HG02763 (cell line): Measurements from ENCODE around the gene C5AR1.
"Not testable (repeated sequence)": the region's sequence is repeated elsewhere in the genome, so short reads cannot be mapped to it uniquely, and the experiment has no call there.

Experiments
- ATAC-seq: cut with Tn5 transposase; IDR thresholded peaks from one replicate; pipeline ENCODE4 v1.9.1; 2021; ENCODE audit warnings: mild to moderate bottlenecking, moderate library complexity; ENCODE audit not compliant: unreplicated experiment

The C5AR1 gene

DNA sequence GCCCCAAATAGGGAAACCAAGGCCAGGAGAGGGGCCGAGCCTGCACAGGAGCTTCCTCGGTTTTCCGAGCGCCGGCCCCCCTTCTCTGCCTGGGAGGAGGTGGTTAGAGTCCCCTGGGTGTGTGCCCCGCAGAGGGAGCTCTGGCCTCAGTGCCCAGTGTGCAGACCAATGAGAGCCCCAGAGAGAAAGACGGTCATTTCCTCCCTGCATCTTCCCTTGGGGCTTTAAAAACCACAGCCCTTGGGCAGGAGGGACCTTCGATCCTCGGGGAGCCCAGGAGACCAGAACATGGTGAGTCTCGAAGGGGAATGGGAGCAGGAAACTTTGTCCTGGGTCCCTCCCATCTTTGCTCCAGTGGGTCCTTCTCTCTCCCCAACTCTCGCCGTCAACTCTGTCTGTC, at the start of gene C5AR1:
Gene C5AR1, plus strand, starts transcription at position 254 of the 400 bp plus-strand sequence. Its CDS starts 35 bp downstream, at position 289.
- no peak for ATAC-seq

DNA sequence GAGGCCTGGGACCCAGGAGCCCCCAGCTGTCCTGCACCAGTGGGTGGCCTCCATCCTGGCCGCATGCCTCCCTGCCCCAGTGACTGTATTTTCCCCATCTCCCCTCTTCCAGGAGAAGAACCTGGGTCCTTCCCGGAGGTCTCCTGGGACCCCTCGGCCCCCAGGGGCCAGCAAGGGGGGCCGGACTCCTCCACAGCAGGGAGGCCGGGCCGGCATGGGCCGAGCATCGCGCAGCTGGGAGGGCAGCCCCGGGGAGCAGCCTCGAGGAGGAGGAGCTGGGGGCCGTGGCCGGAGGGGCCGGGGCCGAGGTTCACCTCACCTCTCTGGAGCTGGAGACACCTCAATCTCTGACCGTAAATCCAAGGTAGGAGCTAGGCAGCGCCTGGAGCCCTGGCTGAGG, 49.2 kb upstream of the C5AR1 start:
- no peak for ATAC-seq

GRCh38 chr19:47261946-47262793, 47.5 kb upstream of the C5AR1 start:
- peak; percentile 68 for ATAC-seq

- ATAC-seq: no peak
Measured at GRCh38 chr19:47264629-47265028, 45.0 kb upstream of the C5AR1 start.

GRCh38 chr19:47266401-47266941, 43.2 kb upstream of the C5AR1 start:
- ATAC-seq: no peak

DNA sequence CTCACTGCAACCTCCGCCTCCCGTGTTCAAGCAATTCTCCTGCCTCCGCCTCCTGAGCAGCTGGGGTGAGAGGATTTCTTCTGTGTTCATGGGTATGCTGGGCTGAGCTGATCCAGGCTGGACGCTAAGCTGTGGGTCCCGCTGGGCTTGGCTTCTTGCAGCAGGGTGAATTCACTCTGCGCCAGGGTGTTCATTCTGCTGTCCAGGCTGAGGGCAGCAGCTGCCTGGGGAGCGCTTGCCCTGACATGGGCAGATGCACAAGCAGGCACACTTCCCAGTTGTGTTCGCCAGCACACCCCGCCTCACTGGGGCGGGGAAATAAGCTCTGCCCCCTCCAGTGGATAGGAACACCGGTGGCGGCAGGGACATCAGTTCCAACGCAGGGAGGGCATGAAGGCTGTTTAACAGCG, 42.3 kb upstream of the C5AR1 start:
- no peak for ATAC-seq

GRCh38 chr19:47268028-47268427, 41.6 kb upstream of the C5AR1 start:
- ATAC-seq: no peak

DNA sequence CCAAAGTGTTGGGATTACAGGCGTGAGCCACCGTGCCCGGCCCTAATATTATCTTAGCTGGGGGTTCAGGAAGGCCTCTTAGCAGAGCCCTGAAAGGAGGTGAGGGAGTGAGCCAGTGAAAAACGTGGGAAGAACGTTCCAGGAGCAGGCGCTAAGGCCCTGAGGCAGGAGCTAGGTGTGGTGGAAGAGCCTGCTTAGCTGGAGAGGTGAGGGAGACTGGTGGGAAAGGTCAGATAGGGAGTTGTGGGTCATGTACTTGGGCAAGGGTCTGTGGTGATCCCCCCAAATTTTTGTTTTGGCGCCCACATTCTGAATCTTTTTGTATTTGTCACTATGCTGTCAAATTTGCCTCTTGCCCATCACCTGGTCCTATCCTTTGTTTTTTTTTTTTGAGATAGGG, 40.1 kb upstream of the C5AR1 start:
- no peak for ATAC-seq

DNA sequence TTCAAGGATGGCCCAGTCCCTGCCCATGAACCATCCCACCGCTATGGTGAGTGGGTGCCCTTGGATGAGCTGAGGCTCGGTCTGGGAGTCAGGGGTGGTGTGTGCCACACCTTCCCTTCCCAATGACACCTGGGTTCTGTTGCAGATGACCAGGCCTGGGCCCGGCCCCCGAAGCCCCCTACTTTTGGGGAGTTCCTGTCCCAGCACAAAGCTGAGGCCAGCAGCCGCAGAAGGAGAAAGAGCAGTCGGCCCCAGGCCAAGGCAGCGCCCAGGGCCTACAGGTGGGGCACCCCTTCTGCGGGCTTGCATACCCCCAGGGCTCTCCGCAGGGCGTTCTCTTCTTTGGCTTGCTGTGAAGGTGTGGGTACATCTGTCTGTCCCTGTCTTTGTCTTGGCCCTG, 39.3 kb upstream of the C5AR1 start:
- no peak for ATAC-seq

DNA sequence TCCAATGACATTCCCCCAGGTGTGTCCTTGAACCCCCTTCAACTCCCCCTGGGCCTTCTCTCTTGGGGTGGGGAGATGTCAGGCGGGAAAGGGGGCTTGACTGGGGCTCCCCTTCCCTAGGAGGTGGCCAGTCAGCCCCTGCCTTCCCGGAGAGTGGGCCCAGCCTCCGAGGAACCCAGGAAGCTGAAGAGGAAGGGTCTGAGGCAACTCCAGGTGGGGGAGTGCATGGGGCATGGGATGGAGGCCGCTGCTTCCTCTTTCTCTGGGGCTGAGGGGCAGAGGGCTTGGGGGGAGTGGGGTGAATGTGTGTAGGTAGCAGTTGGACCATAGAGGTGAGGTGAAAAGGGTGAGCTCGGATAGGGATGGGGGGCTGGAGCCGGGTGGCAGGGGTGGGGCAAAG, 37.7 kb upstream of the C5AR1 start:
- ATAC-seq: no peak

- no peak for ATAC-seq
Measured at GRCh38 chr19:47272448-47273312, 37.0 kb upstream of the C5AR1 start.

DNA sequence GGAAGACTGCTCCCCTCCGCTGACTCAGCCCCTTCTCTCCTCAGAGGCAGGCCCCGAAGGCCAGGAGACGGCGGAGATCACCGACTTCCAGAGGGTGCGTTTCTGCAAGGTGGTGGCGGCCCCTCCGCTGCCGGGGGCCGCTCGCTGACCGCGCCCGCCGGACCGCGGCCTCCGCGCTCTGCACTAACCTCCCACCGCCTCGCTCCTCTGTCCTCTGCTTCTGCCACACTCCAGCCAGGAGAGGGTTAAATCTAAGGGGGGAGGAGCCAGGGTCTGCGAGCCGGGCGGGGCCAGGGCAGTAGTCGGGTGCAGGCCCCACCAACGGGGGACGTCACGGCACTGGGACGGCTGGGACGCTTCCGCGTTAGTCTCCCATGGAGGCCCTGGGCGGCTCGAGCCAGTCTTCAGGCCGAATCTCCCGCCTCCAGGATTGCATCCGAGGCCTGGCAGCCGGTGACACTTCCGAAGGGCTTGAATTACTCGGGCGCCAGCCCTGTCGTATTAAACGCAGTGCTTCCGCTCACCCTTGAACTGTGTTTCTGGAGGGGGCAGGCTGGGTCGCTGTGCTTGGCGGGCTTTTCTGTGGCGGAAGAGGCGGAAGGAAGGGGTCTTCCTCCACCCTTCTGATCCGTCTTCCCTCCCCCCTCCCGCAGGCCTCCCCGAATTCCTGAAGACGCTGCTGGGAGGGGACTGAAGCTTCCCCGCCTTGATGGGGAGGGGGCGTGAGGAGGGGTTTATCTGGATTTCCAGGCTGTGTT, 36.2 kb upstream of the C5AR1 start:
- ATAC-seq: peak; percentile 46

DNA sequence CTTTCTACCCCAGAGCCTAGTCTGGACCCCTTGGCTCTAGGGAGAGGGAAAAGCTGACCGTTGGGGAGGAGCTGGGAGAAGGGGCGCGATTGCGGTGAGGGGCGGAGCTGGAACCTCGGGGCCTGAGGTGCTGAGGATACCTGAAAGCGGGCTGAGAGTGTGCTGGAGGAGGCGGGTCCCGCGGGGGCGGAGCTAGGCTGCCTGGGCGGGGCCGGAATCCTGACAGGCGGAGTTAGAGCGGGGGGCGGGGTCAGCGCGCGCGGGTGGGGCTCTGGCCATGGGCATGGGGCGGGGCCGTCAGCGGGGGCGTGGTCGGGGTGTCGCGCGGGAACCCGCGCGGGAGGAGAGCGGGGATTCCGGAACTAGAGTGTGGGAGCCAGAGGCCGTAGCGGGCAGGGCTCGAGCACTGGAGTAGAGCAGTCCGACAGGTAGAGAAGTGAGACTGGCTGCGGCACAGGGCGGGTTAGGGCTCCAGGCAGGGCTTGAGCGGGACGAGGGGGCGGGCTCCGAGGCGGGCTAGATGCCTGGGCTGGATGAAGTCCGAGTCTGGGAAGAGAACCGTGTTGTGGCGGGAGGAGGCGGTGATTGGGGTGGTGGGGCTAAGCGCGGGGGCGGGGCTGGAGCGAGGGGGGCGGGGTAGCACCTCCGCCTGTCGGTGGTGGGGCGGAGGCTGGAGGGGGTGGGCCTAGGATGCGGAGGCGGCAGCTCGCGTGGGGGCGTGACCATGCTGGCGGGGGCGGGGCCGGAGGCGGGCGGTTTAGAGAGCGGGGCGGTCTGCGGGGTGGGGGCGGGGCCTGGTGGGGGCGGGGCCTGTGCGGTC, 35.4 kb upstream of the C5AR1 start, which contains the start of gene INAFM1:
Gene INAFM1, plus strand, starts transcription at position 815 of the 820 bp plus-strand sequence. CDS start 35 bp downstream, outside the sequence.
- ATAC-seq: peak; percentile 53

DNA sequence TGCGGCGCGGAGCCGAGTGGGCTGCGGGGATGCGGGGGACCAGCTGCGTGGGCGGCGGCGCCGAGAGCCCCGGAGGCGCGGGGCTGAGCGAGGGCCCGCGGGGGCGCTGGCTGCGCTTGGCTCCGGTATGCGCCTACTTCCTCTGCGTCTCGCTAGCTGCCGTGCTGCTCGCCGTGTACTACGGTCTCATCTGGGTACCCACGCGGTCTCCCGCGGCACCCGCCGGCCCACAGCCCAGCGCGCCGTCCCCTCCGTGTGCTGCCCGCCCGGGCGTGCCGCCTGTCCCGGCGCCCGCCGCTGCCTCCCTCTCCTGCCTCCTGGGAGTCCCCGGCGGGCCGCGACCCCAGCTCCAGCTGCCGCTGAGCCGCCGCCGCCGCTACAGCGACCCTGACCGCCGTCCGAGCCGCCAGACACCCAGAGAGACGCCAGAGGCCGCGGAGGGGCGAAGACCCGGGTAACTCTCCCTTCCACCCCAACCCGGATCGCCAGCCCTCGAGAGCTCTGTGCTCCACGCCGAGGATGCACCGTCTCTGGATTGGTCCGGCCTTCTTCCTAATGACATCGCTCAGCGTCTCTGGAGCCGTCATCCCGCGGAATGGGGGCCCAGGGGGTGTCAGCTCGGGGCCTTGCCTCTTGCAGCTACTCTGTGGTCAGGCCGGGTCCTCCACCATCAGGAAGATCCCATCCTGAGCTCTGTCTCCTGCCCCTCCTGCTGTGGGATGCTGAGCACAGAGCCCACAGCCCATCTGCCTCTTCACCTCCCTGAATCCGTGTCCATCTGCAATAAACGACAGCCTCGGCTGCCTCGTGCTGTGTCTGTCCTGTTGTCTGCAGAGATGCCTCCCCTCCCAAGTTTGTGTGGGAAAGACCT, 34.5 kb upstream of the C5AR1 start:
- peak; percentile 25 for ATAC-seq

DNA sequence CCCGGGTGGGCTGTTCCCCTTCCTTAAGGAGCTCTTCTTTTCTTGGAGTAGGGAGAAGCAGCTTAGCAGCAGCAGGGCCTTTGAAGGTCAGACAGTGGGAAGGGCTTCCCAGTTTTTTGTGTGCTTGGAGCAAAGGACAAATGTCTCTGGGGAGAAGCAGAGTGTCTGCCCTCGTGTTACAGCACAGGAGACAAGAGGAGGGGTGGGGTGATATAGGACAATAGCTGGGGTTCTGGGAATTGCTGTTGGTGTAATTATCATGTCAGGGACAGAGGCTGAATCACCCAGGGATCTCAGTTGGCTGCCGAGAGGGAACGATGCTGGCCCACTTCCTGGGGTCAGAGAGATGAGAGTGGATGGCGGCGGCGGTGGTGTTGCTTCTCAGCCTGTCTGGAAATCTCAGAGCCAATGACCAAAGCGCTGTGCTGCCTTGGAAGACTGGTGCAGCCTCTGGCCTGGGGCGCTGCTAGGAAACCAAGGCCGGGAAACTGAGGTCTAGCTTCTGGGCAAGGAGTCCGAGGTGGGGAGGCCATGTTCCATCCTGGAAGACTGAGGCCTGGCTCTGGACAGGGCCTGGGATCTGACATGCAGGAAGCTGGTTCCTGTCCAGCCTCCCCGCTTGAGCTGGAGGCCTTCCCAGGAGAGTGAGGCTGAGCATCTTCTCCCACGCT, 33.7 kb upstream of the C5AR1 start:
- no peak for ATAC-seq

- not testable (repeated sequence) for ATAC-seq
Measured at GRCh38 chr19:47276513-47276912, 33.1 kb upstream of the C5AR1 start.

DNA sequence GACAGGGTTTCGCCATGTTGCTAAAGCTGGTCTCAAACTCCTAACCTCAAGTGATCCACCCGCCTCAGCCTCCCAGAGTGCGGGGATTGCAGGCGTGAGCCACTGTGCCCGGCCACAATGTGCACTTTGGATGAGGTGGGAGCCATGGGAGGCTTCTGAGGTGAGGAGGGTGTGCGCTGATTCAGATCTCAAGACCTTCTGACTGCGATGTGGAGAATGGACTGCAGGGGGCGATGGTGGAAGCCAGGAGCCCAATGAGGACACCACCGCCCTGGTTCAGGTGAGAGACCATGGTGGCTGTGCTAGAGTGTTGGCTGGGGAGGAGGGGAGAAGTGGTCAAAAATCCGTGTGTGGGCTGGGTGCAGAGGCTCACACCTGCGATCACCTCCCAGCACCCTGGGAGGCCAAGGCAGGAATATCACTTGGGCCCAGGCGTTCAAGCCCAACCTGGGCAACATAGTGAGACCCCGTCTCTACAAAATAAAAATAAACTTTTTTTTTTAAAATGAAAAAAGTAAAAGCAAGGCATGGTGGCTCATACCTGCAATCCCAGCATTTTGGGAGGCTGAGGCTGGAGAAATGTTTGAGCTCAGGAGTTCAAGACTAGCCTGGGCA, 29.4 kb upstream of the C5AR1 start:
- no peak for ATAC-seq
